ENCODE measurements around the gene TMEM212.
"Not testable (repeated sequence)": the region's sequence is repeated elsewhere in the genome, so short reads cannot be mapped to it uniquely, and the experiment has no call there.

The TMEM212 gene

DNA sequence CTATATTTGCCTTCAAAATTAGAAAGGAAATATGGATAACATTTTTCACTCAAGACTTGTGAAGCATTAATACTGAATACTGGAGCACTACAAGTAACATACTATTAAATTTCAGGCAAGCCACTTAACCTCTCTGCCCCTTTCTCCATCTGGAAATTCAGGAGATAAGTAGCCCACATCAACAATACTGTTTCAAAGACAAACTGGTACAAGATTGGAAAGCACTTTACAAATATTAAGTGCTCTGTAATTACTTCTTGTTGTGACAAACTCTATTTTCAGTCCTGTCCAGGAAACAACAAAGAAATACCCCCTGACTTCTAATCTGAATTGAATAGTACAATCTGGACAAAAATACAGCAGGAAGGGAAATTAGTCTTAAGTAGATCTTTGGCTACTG is 49.3 kb downstream of the TMEM212 start:
- DNase-seq (ENCODE audit: low read depth): no peak

DNA sequence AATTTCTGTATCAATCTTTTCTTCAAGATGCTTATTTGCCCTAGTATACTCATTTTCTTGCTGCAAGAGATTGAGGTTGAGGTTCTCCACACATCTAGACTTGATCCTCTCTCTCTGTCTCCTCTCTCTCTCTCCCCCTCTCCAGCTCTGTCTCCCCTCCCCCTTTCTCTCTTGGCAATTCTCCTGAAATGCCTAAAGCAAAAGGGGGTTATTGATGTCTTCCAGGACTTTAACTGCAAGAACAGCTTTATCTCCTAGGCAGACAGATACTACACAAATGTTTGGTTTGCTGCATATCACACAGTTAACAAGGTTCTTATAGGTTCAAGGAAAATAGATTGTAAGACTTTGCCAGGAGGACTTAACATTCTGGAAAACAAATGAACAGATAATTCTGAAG is 52.1 kb downstream of the TMEM212 start:
- no peak for DNase-seq (ENCODE audit: low read depth)

DNA sequence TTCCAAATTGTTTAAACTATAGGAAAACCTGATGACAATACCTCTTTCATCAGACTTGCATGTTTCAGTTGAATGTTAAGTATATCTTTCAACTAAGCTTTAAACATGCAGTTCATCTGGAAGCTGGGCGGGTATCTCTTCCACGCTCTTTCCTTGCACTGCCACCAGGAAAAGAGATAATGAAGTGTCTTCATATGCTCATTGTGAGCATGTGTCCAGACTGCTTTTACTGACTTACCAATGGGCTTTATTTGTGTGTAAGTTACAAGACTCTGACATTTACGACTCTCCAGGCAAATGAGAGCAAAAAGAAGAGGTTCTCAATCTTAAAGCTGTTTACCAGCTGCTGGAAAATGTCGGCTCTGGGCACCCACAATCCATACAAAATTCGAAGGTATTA is 52.8 kb downstream of the TMEM212 start:
- no peak for DNase-seq (ENCODE audit: low read depth)

DNA sequence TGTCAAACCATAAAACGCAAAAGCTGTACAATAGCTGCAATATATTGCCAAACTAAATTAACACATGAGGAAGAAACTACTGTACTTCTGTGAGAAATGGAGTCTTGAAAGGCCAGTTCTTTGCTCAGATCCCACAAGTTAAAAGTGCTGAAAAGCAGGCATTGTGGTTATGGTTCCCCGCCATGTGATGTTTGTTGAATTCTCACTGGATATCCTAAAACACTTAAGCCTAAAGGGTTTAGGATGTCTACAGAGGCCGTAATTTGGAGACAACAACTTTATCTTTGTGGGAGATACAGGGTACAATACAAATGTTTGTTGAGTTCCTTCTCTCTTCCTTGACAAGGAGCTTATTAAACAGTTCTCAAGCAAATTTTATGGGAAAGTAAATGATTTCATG is 53.2 kb downstream of the TMEM212 start:
- DNase-seq (ENCODE audit: low read depth): no peak

DNA sequence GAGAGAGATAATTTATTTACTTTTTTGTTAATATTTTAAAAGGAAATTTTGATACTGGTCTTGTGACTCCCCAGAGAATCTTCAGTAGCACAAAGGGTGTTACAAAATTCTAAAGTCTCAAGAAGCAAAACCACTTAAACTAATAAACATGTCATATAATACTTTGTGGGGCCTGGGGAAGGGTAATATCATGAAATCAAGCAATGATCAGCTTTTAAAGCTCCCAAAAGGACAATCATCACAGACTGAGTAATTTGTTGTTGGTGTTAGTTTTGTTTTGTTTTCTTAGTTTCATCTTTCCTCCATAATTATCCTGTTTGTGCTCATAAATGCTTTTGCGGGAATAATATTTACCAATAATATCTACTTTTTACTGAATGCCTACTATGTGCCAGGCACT is 55.0 kb downstream of the TMEM212 start:
- no peak for DNase-seq (ENCODE audit: low read depth)

DNA sequence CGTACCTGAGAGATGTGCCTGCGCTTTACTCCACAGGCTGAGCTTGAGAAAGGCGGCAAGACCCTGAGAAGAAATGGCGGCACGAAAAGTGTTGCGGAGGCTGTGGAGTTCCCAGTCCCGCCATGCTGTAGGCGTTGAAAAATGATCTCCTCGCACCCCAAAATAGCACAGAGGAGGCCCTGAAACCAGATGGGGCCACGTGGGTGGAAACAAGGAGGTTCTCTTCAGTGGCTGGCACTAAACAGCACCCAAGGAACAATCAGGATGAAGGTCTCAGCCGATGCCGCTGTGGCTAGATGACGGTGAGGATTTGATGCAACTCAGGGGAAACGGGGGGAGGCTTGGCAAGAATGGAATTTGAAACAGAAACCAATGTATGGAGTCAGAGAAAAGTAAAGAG is 57.3 kb downstream of the TMEM212 start:
- DNase-seq (ENCODE audit: low read depth): no peak

DNA sequence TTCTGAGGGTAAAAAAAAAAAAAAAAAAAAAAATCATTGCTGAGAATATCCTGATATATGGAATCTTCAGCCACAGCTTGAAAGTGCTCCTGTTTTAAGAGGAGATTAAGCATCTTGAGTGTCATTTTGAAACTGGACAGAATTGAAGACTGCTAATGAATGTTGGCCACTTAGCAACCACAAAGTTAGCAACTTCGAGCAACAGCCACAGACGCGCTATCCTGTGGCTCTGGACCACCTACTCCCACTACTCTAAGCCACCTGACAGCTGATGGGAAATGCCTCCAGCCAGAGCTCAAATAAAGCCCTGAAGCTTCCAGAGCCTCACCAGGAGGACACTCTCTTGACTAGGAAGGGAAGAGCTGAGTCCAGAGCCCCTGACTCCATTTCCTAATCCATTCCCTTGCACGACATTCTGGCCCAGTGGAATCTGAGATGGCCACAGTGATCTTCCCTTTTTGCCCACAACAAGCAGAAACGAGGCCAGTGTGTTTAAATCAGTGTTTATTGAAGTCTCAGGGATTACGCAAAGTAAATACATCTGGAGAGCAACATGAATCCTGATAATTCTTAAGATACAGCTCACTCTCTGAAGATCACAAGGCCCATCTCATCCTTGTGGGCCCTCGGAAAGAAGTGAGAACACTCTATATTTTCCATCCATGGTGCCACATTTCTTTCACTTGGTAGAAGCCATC is 58.6 kb downstream of the TMEM212 start:
- DNase-seq (ENCODE audit: low read depth): no peak

DNA sequence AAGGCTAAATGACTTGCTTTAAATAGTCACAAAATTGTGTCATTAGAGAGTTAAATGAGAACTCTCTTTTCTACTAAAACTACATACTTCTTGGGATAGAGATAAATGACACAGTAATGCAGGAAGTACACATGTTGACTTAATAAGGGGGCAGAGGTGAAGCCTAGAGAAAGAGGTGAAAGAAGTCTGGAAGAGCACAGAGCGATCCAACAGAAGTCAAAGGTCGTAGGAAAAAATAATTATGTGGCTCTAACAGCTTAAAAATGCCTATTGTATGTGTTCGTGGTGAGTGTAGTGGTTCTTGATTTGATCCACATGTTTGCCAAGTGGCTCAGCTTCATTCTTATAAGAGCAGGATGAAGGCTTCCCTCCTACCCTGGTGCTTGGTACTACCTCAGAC is 61.7 kb downstream of the TMEM212 start:
- DNase-seq (ENCODE audit: low read depth): no peak

DNA sequence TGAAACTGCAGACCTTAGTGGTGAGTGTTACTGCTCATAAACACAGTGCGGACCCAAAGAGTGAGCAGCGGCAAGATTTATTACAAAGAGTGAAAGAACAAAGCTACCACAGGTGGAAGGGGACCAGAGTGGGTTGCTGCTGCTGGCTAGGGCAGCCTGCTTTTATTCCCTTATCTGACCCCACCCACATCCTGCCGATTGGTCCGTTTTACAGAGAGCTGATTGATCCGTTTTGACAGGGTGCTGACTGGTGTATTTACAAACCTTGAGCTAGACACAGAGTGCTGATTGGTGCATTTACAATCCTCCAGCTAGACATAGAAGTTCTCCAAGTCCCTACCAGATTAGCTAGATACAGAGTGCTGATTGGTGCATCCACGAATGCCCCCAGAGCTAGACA is 63.4 kb downstream of the TMEM212 start:
- DNase-seq (ENCODE audit: low read depth): not testable (repeated sequence)

DNA sequence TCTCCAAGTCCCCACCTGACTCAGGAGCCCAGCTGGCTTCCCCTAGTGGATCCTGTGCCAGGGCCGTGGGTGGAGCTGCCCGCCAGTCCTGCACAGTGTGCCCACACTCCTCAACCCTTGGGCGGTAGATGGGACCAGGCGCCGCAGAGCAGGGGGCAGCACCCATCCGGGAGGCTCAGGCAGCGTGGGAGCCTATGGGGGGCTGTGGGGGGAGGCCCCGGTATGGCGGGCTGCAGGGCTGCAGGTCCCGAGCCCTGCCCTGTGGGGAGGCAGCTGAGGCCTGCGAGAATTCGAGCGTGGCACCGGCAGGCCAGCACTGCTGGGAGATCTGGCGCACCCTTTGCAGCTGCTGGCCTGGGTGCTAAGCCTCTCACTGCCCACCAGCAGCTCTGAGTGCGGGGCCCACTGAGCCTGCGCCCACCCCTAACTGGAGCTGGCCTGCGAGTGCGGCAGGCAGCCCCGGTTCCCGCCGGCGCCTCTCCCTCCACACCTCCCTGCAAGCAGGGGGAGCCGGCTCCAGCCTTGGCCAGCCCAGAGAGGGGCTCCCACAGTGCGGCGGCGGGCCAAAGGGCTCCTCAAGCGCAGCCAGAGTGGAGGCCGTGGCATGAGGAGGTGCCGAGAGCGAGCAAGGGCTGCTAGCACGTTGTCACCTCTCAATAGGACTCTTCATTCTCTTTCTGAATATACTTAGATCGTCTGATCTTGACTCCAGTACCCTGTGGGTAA is 64.0 kb downstream of the TMEM212 start:
- DNase-seq (ENCODE audit: low read depth): no peak

DNA sequence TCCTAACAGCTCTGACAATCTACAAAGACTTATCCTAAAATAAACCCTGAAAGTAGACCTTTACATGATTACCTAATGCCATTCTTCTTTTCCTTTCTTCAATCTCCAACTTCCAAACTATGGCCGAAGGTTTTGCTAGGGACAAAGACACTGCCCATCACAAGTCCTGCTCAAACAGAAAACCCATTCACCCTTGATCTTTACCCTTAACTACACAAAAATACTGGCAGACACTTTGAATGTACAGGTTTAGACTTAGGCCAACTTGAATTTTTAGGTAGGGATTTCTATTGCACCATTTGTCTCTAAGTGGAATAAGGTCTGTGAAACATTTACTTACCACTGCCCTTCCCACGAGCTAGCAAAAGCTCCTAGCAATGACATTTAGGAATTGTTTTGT is 64.6 kb downstream of the TMEM212 start:
- DNase-seq (ENCODE audit: low read depth): no peak

DNA sequence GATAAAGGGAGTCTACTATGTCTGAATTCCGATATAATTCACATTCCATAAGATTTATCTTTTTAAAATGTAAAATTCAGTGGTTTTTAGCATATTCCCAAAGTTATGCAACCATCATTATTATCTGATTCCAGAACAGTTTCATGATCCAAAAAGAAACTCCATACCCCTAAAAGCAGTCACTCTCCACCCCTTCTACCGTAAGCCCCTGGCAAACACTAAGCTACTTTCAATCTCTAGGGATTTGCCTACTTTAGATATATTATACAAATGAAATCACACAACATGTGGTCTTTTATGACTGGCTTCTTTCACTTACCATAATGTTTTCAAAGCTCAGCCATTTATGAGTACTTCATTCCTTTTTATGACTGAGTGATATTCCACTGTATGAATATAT is 65.6 kb downstream of the TMEM212 start:
- DNase-seq (ENCODE audit: low read depth): no peak

Measured in stimulated activated CD8-positive, alpha-beta memory T cell treated with anti-CD3 and anti-CD28 coated beads, Interleukin-4, amount 100 ng/mL, for 24 hours (primary cell).